Erythroblast (primary cell): Measurements from ENCODE around the gene SARDH.

Source experiments
- GATA1 ChIP-seq: IDR thresholded peaks from 2 replicates; pipeline ENCODE4 v1.6.1; 2011; ENCODE audit warnings: low read depth, mild to moderate bottlenecking, control low read depth, low read length, moderate library complexity
- POLR2A ChIP-seq: IDR thresholded peaks from 2 replicates; pipeline ENCODE4 v1.6.1; 2011; ENCODE audit warnings: mild to moderate bottlenecking, low read length

DNA sequence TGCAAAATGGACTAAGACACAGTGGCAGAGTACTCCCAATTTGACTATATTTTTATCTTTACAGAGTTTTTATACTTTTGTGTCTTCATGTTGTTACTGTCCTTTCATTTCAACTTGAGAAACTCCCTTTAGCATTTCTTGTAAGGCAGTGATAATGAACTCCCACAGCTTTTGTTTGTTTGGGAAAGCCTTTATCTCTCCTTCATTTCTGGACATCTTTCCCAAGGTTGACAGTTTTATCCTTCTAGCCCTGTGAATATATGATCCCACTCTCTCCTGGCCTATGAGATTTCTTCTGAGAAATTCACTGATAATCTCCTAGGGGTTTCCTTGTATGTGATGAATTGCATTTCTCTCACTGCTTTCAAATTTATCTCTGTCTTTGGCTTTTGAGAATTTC is 9.2 kb upstream of the SARDH start:
- no peak for TF ChIP-seq POLR2A
- TF ChIP-seq GATA1, result no peak
